Spleen (tissue), 7 donors: ENCODE data around the gene CHST8.

Experiments used
- CTCF ChIP-seq, 11 experiments: fragments of 200-600 bp in 7 of 11; fragments of 450-650 bp in 4 of 11; sonication (generic) in 4 of 11; IDR thresholded peaks in 8 of 11; conservative IDR thresholded peaks in 3 of 11; 1 replicate in 7 of 11; 2 replicates in 4 of 11; pipeline versions ENCODE4 v1.4.0 to v1.8.0; 2016 to 2021; ENCODE audit warnings: antibody characterized with exemption in 11 of 11, inconsistent platforms in 4 of 11, mild to moderate bottlenecking in 1 of 11
- POLR2A ChIP-seq, 3 donors: fragments of 450-650 bp; IDR thresholded peaks; one replicate each; pipeline ENCODE4 v1.5.1; 2017; ENCODE audit warnings: antibody characterized with exemption in 3 of 3, mild to moderate bottlenecking in 1 of 3
- POLR2AphosphoS5 ChIP-seq, 3 donors: sonication (generic); formaldehyde crosslinking; IDR thresholded peaks; one replicate each; pipeline ENCODE4 v1.5.1; 2017; ENCODE audit warnings: antibody characterized with exemption in 3 of 3
- donor health status: DM: no; HTN: no; CAD: no; lungs with moderate emphysema.
- donor health status: DM: no; HTN: no; CAD: no.
- donor health status: DM: no; HTN: no; CAD: no.

- TF ChIP-seq CTCF (IDR thresholded peaks at IDR 0.05 in 8 of 11, conservative IDR thresholded peaks at IDR 0.05 in 3 of 11) (no peak), POLR2AphosphoS5 (IDR thresholded peaks at IDR 0.05) (no peak), POLR2A (IDR thresholded peaks at IDR 0.05) (no peak)
These were observed 179.7 kb downstream of the CHST8 start for GRCh38 chr19:33801411-33801810.
